ENCODE data around the gene PRKG1. TPM values are rescaled to one million over a fixed set of nuclear protein-coding genes. Genes with fewer than 3 reads are reported as not detected.
"Not testable (repeated sequence)": the region's sequence is repeated elsewhere in the genome, so short reads cannot be mapped to it uniquely, and the experiment has no call there.

Gene PRKG1
- total RNA-seq, 2 donors from 2014 or later: 8.1 to 16.6 TPM

- H3K4me3 ChIP-seq: no peak overlapping the region
- H3K36me3 ChIP-seq: no peaks in the 10 kb centered on the region
- H3K27me3 ChIP-seq: no peaks in the 10 kb centered on the region
Observed at GRCh38 chr10:51445588-51445987, 371.3 kb downstream of the PRKG1 start.

GRCh38 chr10:51447119-51447518, 372.8 kb downstream of the PRKG1 start:
- no peak for TF ChIP-seq CTCF (IDR thresholded peaks at IDR 0.05)
- no peaks in the 10 kb centered on the region for H3K4me1 ChIP-seq
- no peaks in the 10 kb centered on the region for H3K9me3 ChIP-seq
- no peak overlapping the region for H3K4me3 ChIP-seq
- intact Hi-C loops (cut with DNase I): no loop called here
- H3K27me3 ChIP-seq: no peaks in the 10 kb centered on the region
- H3K27ac ChIP-seq: no peak overlapping the region
- H3K9ac ChIP-seq (ENCODE audit: low read depth in 2 of 2, low read length in 2 of 2): no peak overlapping the region
- no peaks in the 10 kb centered on the region for H3K36me3 ChIP-seq
- DNase-seq: no peak

More at GRCh38 chr10:51445588-51445987, 371.3 kb downstream of the PRKG1 start:
- no peak for DNase-seq
- H3K9ac ChIP-seq (ENCODE audit: low read depth in 2 of 2, low read length in 2 of 2): no peak overlapping the region
- no peak overlapping the region for H3K27ac ChIP-seq
- no peaks in the 10 kb centered on the region for H3K4me1 ChIP-seq
- no peaks in the 10 kb centered on the region for H3K9me3 ChIP-seq
- intact Hi-C loops (cut with DNase I): no loop called here
- TF ChIP-seq CTCF (IDR thresholded peaks at IDR 0.05): no peak

GRCh38 chr10:51455762-51456161, 381.5 kb downstream of the PRKG1 start:
- H3K9me3 ChIP-seq; H3K4me1 ChIP-seq; H3K27me3 ChIP-seq; H3K9ac ChIP-seq (ENCODE audit: low read depth in 2 of 2, low read length in 2 of 2); DNase-seq; H3K36me3 ChIP-seq; intact Hi-C loops (cut with DNase I); H3K27ac ChIP-seq; H3K4me3 ChIP-seq: not testable (repeated sequence)

- Histone ChIP-seq H3K9me3 (no peaks in the 10 kb centered on the region), H3K27me3 (no peaks in the 10 kb centered on the region), H3K36me3 (no peaks in the 10 kb centered on the region), H3K9ac (ENCODE audit: low read depth in 2 of 2, low read length in 2 of 2) (no peak overlapping the region), H3K4me1 (no peaks in the 10 kb centered on the region), H3K4me3 (no peak overlapping the region), H3K27ac (no peak overlapping the region)
- DNase-seq: no peak
- no peak for TF ChIP-seq CTCF (IDR thresholded peaks at IDR 0.05)
- intact Hi-C loops (cut with DNase I): no loop called here
Observed at GRCh38 chr10:51459476-51459875, 385.2 kb downstream of the PRKG1 start.

- no peaks in the 10 kb centered on the region for H3K36me3 ChIP-seq
- no peak for DNase-seq
- no peaks in the 10 kb centered on the region for H3K9me3 ChIP-seq
- no peaks in the 10 kb centered on the region for H3K4me1 ChIP-seq
- H3K9ac ChIP-seq (ENCODE audit: low read depth in 2 of 2, low read length in 2 of 2): no peak overlapping the region
- H3K27ac ChIP-seq: no peak overlapping the region
- intact Hi-C loops (cut with DNase I): no loop called here
- no peaks in the 10 kb centered on the region for H3K27me3 ChIP-seq
- no peak overlapping the region for H3K4me3 ChIP-seq
- no peak for TF ChIP-seq CTCF (IDR thresholded peaks at IDR 0.05)
Observed at GRCh38 chr10:51462076-51462779, 387.9 kb downstream of the PRKG1 start.

- Histone ChIP-seq H3K4me3 (no peak overlapping the region), H3K9ac (ENCODE audit: low read depth in 2 of 2, low read length in 2 of 2) (no peak overlapping the region), H3K4me1 (no peaks in the 10 kb centered on the region), H3K36me3 (no peaks in the 10 kb centered on the region), H3K27ac (no peak overlapping the region), H3K9me3 (no peaks in the 10 kb centered on the region), H3K27me3 (no peaks in the 10 kb centered on the region)
- no peak for DNase-seq
- TF ChIP-seq CTCF (IDR thresholded peaks at IDR 0.05): no peak
- intact Hi-C loops (cut with DNase I): no loop called here
Observed at GRCh38 chr10:51468424-51468823, 394.1 kb downstream of the PRKG1 start.

All from colonic mucosa (tissue), 4 donors.